Endothelial cell (in vitro differentiated cells): ENCODE results near the gene KREMEN1. TPM values are rescaled to one million over a fixed set of nuclear protein-coding genes. Genes with fewer than 3 reads are reported as not detected.
"Not testable (repeated sequence)": the region's sequence is repeated elsewhere in the genome, so short reads cannot be mapped to it uniquely, and the experiment has no call there.

Experiments
- DNase-seq: peaks from one replicate; pipeline ENCODE4 v3.0.0; 2021; ENCODE audit warnings: low spot score
- H3K27ac Mint-ChIP-seq: one replicate; pipeline ENCODE4 v1.8.0; 2021; ENCODE audit warnings: mixed read lengths, inconsistent platforms; ENCODE audit not compliant: unreplicated experiment
- H3K27me3 Mint-ChIP-seq: one replicate; pipeline ENCODE4 v1.8.0; 2021; ENCODE audit warnings: mild to moderate bottlenecking, moderate library complexity, mixed read lengths, inconsistent platforms; ENCODE audit not compliant: unreplicated experiment
- H3K36me3 Mint-ChIP-seq: one replicate; pipeline ENCODE4 v1.8.0; 2021; ENCODE audit warnings: mild to moderate bottlenecking, low read depth, mixed read lengths, inconsistent platforms; ENCODE audit not compliant: unreplicated experiment
- H3K4me1 Mint-ChIP-seq: one replicate; pipeline ENCODE4 v1.8.0; 2021; ENCODE audit warnings: mild to moderate bottlenecking, mixed read lengths, inconsistent platforms; ENCODE audit not compliant: unreplicated experiment
- H3K4me3 Mint-ChIP-seq: one replicate; pipeline ENCODE4 v1.8.0; 2021; ENCODE audit warnings: mild to moderate bottlenecking, mixed read lengths, inconsistent platforms; ENCODE audit not compliant: unreplicated experiment
- H3K9me3 Mint-ChIP-seq: one replicate; pipeline ENCODE4 v1.8.0; 2021; ENCODE audit warnings: mixed read lengths, inconsistent platforms; ENCODE audit not compliant: unreplicated experiment
- total RNA-seq: library from RNA; stranded (reverse); fragmentation: NEBNext Ultra II Directional; extraction: Animal tissue kit (Norgen Biotek cat#: 25700); gene quantifications from one replicate; pipeline ENCODE4 v1.2.1, GENCODE V29; 2021; ENCODE audit not compliant: unreplicated experiment
- TF ChIP-seq, protein P1 (sequence below): fragments of 200-600 bp; sonication (generic); IDR thresholded peaks from one replicate; pipeline ENCODE4 v1.5.0; 2021; ENCODE audit warnings: antibody characterized with exemption; ENCODE audit not compliant: unreplicated experiment

Gene KREMEN1
- total RNA-seq, 1 donor from 2014 or later = 3.1 TPM

DNA sequence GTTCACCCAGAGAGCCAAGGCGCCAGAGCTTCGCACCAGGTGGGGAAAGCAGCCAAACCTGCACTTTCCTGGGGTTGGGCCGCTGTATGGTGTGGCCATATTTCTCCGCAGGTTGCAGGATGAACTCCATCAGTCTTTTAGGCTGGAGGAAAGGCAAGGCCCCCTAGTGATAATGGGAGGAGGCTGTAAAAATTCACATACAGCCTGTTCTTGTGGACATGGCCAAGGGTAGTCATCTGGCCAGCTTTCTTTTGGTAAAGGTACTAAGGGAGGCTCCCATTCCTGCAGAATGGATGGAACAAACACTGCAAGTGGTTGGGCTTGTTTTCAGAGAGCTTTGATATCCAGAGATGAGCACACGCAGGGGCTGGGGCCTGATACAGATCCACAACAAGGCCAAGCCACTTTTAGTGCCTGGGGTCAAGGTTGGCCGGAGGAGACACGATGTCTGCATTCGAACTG is 40.8 kb upstream of the KREMEN1 start:
- Mint-ChIP-seq H3K36me3 (no peaks in the 10 kb centered on the region), H3K27me3 (no peaks in the 10 kb centered on the region), H3K27ac (no peak overlapping the region), H3K9me3 (no peaks in the 10 kb centered on the region), H3K4me3 (no peak overlapping the region), H3K4me1 (peaks cover 6% of the 10 kb centered on the region)
- TF ChIP-seq, protein P1, sequence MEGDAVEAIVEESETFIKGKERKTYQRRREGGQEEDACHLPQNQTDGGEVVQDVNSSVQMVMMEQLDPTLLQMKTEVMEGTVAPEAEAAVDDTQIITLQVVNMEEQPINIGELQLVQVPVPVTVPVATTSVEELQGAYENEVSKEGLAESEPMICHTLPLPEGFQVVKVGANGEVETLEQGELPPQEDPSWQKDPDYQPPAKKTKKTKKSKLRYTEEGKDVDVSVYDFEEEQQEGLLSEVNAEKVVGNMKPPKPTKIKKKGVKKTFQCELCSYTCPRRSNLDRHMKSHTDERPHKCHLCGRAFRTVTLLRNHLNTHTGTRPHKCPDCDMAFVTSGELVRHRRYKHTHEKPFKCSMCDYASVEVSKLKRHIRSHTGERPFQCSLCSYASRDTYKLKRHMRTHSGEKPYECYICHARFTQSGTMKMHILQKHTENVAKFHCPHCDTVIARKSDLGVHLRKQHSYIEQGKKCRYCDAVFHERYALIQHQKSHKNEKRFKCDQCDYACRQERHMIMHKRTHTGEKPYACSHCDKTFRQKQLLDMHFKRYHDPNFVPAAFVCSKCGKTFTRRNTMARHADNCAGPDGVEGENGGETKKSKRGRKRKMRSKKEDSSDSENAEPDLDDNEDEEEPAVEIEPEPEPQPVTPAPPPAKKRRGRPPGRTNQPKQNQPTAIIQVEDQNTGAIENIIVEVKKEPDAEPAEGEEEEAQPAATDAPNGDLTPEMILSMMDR = no peak
- DNase-seq = no peak

DNA sequence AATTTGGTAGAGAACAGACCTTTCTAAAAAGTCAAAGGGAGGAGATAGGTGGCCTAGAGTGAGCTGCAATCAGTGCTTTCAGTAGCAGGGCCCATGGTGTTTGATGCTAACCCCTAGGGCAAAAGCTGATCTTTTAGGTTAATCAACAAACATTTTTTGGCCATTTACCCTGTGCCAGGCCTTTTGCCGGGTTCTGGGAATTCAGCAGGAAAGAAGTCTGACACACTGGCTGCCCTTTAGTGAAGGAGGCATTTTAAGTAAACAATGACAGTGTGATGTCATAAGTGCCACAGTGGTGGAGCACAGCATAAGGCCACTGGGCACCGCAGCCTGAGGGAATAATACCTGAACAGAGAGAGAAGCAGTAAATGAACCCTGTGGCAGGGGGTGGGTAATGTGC is 40.3 kb upstream of the KREMEN1 start:
- no peaks in the 10 kb centered on the region for H3K36me3 Mint-ChIP-seq
- TF ChIP-seq, protein P1 = no peak
- peaks cover 6% of the 10 kb centered on the region for H3K4me1 Mint-ChIP-seq
- H3K9me3 Mint-ChIP-seq = no peaks in the 10 kb centered on the region
- H3K27me3 Mint-ChIP-seq = no peaks in the 10 kb centered on the region
- no peak for DNase-seq
- no peak overlapping the region for H3K27ac Mint-ChIP-seq
- no peak overlapping the region for H3K4me3 Mint-ChIP-seq

DNA sequence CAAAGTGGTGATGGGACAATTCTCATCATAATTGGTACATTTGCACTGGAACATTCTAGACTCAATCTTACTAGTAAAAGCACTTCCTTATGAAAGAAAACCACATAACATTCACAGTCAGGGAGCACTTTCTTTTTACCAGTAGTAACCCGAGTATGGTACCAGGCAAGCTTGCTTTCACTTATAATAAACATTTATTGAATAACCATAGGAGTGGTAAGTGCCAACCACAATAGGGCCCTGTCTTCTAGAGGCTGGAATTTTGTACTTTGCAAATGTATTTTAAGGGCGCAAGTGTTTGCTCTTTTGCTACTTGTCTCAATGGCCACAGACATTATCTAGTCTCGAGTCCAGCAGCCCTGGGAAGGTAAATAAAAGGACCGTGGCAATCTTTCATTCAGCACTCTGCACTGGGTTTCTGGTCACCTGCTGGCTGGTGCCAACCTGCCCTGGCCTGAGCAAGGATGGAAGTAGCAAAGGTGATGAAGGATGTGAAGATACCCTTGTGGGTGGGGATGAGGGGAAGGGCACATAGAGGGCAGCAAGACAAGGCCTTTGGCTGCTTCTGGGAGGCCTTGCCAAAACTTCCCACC is 35.4 kb upstream of the KREMEN1 start:
- Mint-ChIP-seq H3K27me3 (peaks cover 2% of the 10 kb centered on the region), H3K36me3 (no peaks in the 10 kb centered on the region), H3K4me1 (peaks cover 6% of the 10 kb centered on the region), H3K4me3 (no peak overlapping the region), H3K9me3 (no peaks in the 10 kb centered on the region), H3K27ac (no peak overlapping the region)
- TF ChIP-seq, protein P1 = no peak
- DNase-seq = no peak

DNA sequence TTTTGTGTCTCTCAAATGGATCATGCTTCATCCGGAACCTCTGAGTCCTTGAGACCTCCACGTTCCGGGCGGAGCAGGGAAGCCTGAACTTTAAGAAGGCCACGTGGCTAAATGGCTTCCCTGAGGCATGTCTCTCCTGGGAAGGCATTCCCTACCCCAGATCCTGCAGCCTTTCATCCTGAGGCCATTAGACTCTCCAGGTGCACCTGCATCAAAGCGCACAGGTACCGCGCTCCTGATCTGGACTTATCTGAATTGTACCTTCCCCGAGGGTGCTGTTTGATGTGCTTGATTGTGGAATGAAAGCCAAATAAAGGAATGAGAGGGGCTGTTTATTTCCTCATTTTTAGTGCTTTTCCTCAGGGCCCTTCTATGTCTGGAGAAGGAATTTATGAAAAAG is 33.7 kb upstream of the KREMEN1 start:
- H3K27me3 Mint-ChIP-seq = peaks cover 2% of the 10 kb centered on the region
- no peak for DNase-seq
- no peak overlapping the region for H3K27ac Mint-ChIP-seq
- peaks cover 11% of the 10 kb centered on the region for H3K4me1 Mint-ChIP-seq
- H3K4me3 Mint-ChIP-seq = no peak overlapping the region
- TF ChIP-seq, protein P1 = no peak
- no peaks in the 10 kb centered on the region for H3K9me3 Mint-ChIP-seq
- no peaks in the 10 kb centered on the region for H3K36me3 Mint-ChIP-seq

DNA sequence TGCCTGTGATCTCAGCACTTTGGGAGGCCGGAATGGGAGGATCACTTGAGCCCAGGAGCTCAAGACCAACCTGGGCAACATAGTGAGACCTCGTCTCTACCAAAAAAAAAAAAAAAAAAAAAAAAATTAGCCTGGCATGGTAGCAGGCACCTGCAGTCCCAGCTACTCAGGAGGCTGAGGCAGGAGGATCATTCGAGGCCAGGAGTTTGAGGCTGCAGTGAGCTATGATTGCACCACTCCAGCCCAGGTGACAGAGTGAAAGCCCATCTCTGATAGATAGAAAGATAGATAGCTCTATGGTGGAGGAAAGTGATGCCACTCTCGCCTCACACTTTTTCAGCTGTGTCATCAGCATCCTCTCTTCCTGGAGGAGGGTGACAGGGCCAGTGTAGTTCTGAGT is 33.2 kb upstream of the KREMEN1 start:
- not testable (repeated sequence) for H3K9me3 Mint-ChIP-seq, H3K36me3 Mint-ChIP-seq, H3K4me3 Mint-ChIP-seq, H3K27ac Mint-ChIP-seq, H3K27me3 Mint-ChIP-seq, DNase-seq
- H3K4me1 Mint-ChIP-seq = peaks cover 11% of the 10 kb centered on the region
